GM19351 (cell line): Measurements from ENCODE around the gene CBR4.
A peak's percentile ranks its signal among the peaks of the same experiment; 100 is the strongest.

Experiments
- ATAC-seq: cut with Tn5 transposase; IDR thresholded peaks from one replicate; pipeline ENCODE4 v1.9.1; 2021; ENCODE audit warnings: mild to moderate bottlenecking, moderate library complexity; ENCODE audit not compliant: unreplicated experiment

CBR4 gene

DNA sequence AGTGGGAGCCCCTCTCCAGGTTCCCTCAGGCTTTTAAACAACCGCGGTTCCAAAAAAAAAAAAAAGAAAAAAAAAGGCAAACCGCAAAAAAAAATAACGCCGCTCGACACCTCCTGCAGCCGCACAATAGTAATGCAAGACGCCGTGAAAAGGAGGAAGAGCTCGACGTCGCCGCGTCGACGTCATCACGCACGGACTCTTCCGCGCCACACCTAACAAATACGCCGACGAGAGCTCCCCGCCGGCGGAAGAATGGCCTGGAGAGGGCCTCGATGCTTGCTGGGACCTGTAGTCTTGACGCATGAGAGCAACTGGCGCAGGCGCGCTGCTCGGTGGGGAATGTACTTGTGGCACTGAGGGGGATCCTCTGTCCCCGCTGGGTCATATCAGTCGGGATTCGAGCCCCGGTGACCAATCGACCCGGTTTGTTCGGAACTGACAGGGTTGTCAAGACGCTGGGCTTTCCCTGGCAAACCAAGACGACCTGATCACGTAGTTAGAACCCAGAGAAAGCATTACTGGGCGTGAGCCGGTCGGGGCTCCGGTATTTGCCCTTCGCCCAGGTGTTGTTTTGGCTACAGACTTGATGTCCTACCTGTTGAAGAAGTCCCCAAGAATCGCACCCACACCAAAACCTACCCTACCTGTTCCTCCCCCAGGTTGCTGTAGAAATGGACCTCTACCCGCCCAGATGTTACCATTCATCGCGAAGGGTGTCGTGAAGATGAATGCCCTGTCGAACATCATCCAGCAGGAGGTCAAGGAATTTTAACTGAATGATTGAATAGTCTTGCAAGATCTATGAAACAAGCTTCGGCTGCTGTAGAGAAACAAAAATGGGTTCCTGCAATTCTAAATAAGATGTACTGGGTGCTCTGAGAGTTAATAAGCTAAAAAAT lies at the start of gene CBR4:
CBR4 (minus strand) TSS at position 131 of the 899 bp plus-strand sequence. CDS start 166 bp downstream, outside the sequence.
- ATAC-seq, result peak; percentile 92

GRCh38 chr4:169059306-169060211 lies 49.5 kb upstream of the CBR4 start:
- ATAC-seq, result no peak

GRCh38 chr4:169058312-169058711 lies 48.3 kb upstream of the CBR4 start:
- no peak for ATAC-seq

- ATAC-seq, result peak; percentile 89
Measured at GRCh38 chr4:169054879-169055278, 44.8 kb upstream of the CBR4 start.

GRCh38 chr4:169052594-169052945 lies 42.5 kb upstream of the CBR4 start:
- no peak for ATAC-seq

DNA sequence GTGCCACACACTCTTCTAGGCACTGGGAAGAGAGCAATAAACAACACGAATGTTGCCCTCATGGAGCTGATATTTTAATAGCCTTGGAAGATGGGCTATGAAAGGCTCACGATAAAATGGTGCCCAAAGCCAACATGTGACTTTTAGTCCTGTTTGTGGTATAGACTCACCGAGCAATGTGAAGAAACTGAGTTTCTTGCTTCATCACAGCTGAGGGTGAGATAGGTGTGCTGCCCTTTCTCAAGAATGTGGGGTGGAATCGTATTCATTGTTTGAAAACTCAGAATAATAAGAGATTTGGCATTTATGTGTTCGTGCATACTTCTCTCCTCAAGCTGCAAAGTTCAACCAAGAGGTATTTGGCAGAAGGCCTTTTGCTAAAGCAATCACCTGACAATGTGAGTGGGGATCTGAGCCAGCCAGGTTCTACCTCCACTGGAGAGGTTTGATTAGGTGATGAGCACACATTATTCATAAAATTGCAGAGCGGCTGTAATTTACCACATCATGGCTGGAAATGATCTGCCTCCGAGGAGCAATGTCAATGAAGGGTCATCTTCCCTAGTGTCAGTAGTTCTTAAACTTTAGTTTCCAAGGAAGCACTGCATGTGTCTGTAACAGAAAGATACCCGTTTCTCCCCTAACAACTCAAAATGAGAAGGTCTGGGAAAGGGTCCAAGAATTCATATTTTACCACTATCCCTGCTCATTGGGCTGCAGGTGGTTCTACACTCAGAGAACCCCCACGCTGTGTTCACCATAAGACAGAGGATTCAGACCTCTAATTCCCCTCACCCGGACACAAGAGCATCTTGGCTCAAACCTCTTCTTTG lies 41.9 kb upstream of the CBR4 start:
- ATAC-seq, result no peak

DNA sequence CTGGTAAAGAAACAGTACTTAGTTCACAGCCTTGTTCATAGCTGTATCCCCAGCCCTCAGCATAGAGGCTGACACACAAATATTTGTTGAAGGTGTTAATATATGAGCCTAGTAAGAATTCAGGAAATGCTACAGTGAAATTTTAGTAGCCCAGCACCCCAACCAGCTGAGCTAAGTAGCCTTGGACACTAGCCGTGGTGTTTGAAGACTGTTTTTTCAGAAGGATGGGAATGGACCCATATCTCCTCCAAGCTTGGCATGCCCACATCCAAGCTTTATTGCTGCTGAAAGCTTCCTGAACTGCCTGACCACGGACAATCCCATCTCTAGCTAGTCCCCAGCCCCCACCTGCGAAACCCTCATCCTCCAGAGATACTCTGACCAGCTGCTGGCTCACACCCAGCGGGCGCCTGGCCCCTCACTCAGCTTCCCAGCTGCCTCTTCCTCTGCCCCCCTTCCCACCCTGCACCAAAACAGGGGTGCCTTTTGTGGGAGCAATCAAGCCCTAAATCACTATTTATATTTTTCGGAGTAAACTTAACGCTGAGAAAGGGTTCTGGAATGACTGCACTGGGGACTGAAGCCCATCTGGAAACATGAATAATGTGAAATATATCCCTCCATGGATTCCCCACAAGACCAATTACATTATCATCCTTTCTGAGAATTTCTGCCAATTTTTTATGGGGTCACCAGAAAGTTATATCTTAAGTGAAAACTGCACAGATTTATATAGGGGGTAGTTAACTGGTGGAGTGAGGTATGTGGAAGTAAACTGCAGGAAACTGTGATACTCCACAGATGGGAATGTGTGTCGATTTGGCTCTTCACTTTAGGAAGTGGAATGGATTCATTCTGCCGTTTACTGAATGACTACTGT lies 41.1 kb upstream of the CBR4 start:
- ATAC-seq, result no peak

DNA sequence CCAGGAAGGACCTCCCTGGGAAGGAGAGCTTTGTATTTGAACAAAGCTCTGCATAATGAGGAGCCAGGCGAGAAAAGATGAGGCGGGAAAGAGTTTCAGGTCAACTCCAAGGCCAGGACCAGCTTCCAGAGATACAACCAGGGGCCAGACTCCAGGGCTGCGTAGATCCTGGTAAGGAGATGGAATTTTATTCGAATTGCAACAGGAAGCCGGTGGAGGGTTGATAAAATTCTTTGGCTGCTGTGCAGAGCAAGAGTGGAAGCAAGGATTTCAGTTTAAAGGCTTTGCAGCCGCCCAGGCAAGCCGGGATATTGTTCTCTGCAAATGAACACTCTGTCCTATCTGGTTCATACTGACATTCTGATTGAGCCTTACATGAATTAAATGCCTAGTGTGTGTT lies 40.2 kb upstream of the CBR4 start:
- ATAC-seq, result no peak

GRCh38 chr4:169048868-169049414 lies 38.9 kb upstream of the CBR4 start:
- no peak for ATAC-seq

DNA sequence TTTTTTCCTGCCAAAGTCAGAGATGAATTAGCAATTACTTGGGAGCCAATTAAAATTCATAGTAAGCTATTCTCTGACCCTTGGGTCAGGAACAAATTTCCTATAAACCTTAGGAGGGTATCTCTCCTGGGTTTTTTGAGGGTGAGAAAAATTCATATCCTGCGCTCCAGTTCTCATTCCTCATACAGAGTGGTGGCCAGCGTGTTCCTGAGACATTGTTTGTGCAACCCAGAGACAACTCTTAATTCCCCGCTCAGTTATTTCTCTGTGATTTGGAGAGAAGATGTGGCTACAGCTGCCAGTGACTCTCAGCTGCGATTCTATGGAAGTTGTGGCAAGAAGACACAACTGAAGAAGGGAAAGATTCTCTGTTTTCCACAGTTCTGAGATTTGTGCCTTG lies 37.9 kb upstream of the CBR4 start:
- no peak for ATAC-seq

DNA sequence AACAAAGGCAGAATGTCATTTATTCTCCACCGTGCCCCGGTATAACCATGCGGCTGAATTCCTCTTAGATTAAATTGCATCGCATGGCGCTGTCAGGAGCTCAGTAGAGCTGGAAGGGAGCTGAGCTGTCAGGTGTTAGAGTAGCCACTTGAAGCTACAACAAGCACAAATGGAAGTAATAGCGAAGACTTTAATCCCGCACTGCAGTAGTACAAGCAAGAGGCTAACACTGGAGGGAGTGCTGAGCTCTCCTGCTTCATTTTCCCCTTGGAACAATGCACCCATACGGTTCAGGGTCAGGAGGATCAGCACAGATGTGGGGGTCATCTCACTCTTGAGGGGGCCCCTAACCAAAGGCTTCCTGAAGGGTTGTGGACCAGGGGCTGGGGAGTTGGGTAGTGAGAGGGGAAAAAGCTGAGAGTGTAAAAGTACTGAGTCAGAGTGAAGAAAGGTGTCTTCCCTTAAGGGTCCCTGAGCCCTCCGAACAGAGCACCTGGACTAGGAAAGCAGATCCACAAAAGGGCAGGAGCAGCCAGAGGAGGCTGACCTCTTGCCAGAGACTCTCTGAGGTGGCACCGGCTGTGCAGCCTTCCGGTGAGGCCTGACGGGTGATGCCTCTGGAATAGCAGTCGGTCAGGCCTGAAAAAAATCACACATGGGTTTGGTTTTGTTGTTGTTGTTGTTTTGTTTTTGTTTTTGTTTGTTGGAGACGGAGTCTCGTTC lies 36.0 kb upstream of the CBR4 start:
- ATAC-seq, result no peak

DNA sequence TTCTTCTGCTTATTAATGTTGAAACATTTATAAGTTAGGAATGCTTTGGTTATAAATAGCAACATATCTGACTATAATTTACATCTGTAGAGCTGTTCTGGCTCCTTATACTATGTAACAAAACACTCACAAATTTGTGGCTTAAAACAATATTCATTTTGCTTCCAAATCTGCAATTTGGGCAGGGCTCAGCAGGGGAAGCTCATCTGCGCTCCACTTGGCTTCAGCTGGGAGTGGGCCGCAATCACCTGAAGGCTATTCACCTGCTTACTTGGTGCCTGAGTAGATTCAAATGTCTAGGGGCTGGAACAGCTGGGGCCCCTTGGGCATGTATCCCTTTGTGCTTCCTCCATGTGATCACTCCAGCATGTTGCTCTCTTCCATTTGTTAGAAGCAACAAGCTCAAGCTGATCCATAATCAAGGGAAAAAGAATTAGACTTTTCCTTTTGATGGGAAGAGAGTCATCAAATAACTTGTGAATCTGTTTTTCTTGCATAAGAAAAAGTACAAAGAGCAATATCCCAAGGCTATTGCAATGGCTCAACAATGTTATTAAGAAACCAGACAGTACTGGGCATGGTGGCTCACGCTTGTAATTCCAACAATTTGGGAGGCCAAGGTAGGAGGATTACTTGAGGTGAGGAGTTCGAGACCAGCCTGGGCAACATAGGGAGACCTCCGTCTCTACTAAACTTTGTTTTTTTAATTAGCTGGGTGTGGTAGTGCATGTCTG lies 34.8 kb upstream of the CBR4 start:
- no peak for ATAC-seq

DNA sequence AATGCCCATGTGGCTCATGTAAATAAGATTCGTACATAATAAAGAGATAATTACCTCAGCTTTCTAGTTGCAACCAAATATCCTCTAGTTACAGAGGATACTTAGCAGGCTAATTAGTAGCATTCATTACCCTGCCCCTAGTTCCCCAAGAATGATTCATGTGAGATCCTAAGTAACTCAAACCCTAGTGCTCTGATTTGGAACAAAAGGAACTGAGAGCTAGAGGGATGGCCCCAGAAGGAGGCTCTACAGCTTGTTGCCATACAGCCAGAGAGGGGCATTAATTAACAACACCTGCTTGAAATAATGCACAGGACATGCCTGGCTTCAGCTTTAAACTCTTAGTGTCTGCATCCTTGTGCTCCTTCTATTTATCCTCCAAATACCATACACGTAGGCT lies 32.6 kb upstream of the CBR4 start:
- ATAC-seq, result no peak

DNA sequence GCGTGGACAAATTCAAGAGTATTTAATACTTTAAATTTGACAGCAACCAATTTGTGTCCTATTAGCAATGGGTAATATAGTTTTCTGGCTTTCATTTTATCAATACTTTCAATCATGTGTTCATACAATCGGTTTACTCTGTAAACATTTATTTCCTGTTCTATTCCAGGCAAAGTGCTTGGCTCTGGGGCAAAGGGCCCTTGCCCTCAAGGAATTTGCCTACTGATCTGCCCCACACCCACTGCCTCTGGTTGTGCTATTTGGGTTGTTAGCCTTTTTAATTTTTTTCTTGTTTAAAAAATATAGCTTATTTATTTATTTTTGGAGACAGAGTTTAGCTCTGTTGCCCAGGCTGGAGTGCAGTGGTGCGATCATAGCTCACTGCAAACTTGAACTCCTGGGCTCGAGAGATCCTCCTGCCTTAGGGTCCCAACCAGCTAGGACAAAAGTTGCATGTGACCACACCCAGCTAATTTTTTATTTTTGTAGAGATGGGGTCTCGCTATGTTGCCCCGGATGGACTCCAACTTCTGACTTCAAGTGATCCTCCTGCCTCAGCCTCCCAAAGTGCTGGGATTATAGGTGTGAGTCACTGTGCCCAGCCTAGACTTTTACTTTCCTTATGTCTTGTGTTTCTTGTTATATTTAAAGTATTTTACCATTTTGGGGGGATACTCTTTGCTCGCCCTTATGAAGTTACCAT lies 30.7 kb upstream of the CBR4 start:
- ATAC-seq, result no peak

GRCh38 chr4:169039251-169039954 lies 29.3 kb upstream of the CBR4 start:
- ATAC-seq, result no peak

GRCh38 chr4:169037506-169037905 lies 27.5 kb upstream of the CBR4 start:
- ATAC-seq, result no peak
